NT2/D1 (cell line): ENCODE results near the gene SLC47A2.

Experiments
- DNase-seq: peaks from one replicate; pipeline ENCODE4 v3.0.0-alpha.2; 2011; ENCODE audit warnings: low read depth, low spot score
- H3K27me3 ChIP-seq: 2 replicates; pipeline ENCODE4 v1.6.0; 2011; ENCODE audit warnings: mild to moderate bottlenecking; ENCODE audit not compliant: insufficient read length, insufficient read depth
- H3K36me3 ChIP-seq: 2 replicates; pipeline ENCODE4 v1.6.1; 2011; ENCODE audit warnings: mild to moderate bottlenecking, low read length, mixed read lengths; ENCODE audit not compliant: insufficient read depth, insufficient read length
- H3K4me1 ChIP-seq: 2 replicates; pipeline ENCODE4 v1.5.1; 2011; ENCODE audit not compliant: insufficient read depth, insufficient read length
- H3K4me3 ChIP-seq: 2 replicates; pipeline ENCODE4 v1.5.1; 2011; ENCODE audit warnings: low read depth; ENCODE audit not compliant: insufficient read length
- H3K9ac ChIP-seq: 2 replicates; pipeline ENCODE4 v1.6.0; 2011; ENCODE audit warnings: low read depth; ENCODE audit not compliant: insufficient read length
- H3K9me3 ChIP-seq: 2 replicates; pipeline ENCODE4 v1.5.1; 2011; ENCODE audit warnings: mild to moderate bottlenecking, low read length; ENCODE audit not compliant: insufficient read depth
- SUZ12 ChIP-seq: IDR thresholded peaks from 2 replicates; pipeline ENCODE4 v1.6.1; 2011; ENCODE audit not compliant: insufficient read length, insufficient read depth; ENCODE audit errors: extremely low read depth
- YY1 ChIP-seq: IDR thresholded peaks from 2 replicates; pipeline ENCODE4 v1.6.1; 2011; ENCODE audit not compliant: insufficient read length, insufficient read depth
- ZNF274 ChIP-seq: IDR thresholded peaks from 2 replicates; pipeline ENCODE4 v1.6.1; 2011; ENCODE audit warnings: mild to moderate bottlenecking, low read depth, low read length

Gene SLC47A2

DNA sequence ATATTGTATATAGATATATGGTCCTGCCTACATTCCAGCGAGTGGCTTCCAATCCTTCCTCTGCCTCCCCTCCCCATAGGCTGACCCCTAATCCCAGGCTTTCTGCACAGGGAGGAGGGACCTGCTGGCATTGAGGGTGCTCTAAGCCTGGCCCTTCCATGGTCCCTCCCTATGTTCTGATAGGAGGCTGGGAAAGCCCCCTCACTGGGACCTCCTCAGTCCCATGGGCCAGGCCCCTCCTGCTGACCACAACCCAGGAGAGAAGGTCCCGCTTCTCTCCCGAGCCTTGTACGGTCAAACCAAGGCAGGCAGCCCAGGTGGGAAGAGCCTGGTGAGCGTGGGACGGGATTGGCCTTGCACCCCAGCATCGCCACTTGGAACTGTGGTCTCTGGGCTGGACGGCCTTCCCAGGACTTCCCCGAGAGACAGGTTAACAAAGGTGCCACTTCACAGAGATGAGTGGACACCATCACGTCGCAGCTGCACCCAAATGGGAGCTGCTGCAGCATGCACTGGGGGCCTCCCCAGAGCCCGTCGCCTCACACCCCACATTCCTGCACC is 30.9 kb upstream of the SLC47A2 start:
- Histone ChIP-seq H3K4me3 (no peak overlapping the region), H3K9me3 (no peaks in the 10 kb centered on the region), H3K4me1 (peaks cover 14% of the 10 kb centered on the region), H3K27me3 (peaks cover 15% of the 10 kb centered on the region), H3K36me3 (no peaks in the 10 kb centered on the region), H3K9ac (no peak overlapping the region)
- TF ChIP-seq ZNF274 (no peak), YY1 (no peak), SUZ12 (no peak)
- DNase-seq, result no peak

DNA sequence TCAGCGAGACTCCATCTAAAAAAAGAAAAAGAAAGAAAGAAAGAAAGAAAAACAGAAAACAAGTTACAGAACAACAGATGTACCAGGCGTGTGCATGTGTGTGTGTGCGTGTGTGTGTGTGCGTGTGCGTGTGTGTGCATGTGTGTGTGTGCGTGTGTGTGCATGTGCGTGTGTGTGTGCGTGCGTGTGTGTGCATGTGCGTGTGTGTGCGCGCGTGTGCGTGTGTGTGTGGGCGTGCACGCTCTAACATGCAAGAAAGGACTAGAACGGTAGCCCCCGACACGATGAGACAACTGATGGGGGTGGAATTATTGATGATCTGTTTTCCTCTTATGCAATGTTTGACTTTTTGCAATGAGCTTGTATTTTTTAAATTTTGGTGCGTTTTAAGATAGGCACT is 30.1 kb upstream of the SLC47A2 start:
- no peak for TF ChIP-seq SUZ12
- TF ChIP-seq YY1, result no peak
- no peak for TF ChIP-seq ZNF274
- Histone ChIP-seq H3K27me3 (peaks cover 15% of the 10 kb centered on the region), H3K9me3 (no peaks in the 10 kb centered on the region), H3K4me1 (peaks cover 14% of the 10 kb centered on the region), H3K36me3 (no peaks in the 10 kb centered on the region), H3K4me3 (no peak overlapping the region), H3K9ac (no peak overlapping the region)
- DNase-seq, result no peak

DNA sequence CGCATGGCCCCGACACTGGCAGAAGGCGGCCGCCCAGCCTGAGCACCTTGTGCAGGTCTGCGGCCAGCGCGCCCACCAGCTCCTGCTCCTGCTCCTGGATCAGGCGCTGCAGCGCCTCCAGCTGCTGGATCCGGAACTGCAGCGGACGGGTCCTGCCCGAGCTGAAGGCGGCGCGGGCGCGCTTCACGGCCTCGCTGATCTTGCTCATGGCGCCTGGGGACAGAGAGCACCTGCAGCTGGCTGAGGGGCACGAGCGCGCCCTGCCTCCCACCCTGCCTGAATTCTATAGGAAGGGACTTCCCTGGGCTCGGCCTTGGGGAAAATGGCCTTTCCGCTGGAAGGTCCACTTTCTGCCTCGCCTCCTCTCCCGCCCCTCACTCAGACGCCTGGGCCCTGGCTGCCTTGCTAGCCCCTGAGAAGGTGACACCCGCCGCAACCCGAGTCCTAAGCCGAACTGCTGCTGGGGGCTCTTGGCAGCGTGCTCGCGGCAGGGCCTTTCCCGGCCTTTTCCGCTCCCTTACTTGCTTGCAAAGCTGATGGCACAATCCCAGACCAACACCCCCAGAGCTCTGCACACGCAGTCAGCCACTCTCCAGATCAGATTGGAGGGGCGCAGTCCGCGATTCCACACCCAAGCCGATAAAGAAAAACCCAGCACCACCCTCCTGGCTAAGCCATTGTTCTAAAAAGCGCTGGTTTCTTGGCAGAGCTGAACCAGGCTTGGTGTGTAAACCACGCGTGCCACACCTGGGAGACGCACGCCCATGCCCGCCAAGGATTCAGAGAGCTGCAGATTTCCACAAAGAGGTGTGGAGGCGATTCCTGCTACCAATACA is 28.8 kb upstream of the SLC47A2 start:
- peaks cover 14% of the 10 kb centered on the region for H3K4me1 ChIP-seq
- peak overlapping the region; percentile 30 for H3K4me3 ChIP-seq
- no peaks in the 10 kb centered on the region for H3K9me3 ChIP-seq
- peak; percentile 80 for DNase-seq
- H3K9ac ChIP-seq, result peak overlapping the region; percentile 56
- H3K27me3 ChIP-seq, result peaks cover 15% of the 10 kb centered on the region
- H3K36me3 ChIP-seq, result no peaks in the 10 kb centered on the region
- TF ChIP-seq SUZ12, result no peak
- TF ChIP-seq ZNF274, result no peak
- TF ChIP-seq YY1, result no peak

DNA sequence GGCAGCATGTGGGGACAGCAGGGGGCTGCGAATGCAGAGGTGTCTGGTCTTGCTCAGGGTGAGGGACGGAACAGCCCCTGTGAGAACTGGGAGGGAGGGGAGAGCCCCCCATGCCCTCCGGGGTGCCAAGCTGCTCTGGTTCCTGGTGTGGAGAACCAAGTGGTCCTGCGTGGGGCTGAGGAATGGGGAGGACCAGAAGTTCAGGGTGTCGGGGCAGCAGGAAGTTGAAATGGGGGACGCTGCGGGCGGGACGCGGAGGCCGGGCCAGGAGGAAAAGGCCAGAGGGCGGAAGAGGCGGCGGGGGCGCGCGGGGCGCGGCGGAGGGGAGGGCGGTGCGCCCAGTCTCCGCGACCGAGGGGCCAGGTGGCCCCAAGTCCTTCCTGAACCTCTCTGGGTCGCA is 28.1 kb upstream of the SLC47A2 start:
- H3K4me3 ChIP-seq, result peak overlapping the region; percentile 30
- no peaks in the 10 kb centered on the region for H3K36me3 ChIP-seq
- H3K9me3 ChIP-seq, result no peaks in the 10 kb centered on the region
- peaks cover 15% of the 10 kb centered on the region for H3K27me3 ChIP-seq
- DNase-seq, result no peak
- no peak for TF ChIP-seq ZNF274
- no peak for TF ChIP-seq YY1
- TF ChIP-seq SUZ12, result no peak
- peak overlapping the region; percentile 61 for H3K9ac ChIP-seq
- H3K4me1 ChIP-seq, result peaks cover 14% of the 10 kb centered on the region

DNA sequence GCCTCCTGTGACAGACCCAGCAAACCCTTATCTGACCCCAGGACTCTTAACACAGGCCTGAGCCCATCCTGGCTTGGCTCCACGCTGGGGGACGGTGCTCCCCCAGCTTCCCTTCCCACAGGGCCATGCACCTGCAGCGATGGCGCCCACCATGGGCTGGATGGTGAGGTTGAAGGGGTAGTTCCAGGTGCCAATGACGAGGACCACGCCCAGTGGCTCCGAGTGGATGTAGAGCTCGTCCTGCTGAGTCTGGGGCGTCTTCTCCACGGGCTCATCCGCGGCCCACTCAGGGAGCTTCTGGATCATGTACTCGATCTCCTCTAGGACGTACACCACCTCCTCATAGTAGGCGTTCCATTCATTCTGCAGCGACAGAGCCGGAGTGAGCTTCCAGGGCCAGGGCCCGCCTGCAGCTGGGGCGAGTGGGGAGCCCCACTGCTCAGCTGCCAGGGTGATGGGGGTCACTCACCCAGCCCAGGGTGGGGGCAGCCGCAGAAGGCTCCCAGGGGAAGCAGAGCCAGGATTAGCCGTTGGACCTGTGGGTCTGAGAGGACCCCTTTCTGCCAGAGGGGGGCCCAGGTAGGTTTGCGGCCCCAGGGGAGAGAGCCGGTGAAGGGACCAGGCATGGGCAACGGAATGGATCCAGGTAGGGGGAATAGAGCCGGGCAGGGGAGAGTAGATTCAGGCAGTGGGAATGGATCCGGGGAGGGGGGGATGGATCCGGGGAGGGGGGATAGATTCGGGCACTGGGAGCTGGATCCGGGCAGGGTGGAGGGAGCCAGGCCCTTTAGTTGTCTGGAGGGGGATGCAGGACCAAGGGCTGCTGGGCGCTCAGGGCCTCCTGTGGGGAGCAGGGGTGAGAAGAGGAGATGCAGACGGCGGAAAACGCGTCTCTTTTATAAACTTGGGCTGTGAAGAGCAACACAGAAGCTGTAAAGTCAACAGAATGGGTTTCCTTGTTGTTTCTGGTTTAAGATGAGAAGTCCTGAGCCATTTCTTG is 27.0 kb upstream of the SLC47A2 start:
- no peaks in the 10 kb centered on the region for H3K36me3 ChIP-seq
- no peaks in the 10 kb centered on the region for H3K9me3 ChIP-seq
- no peak overlapping the region for H3K4me3 ChIP-seq
- DNase-seq, result no peak
- TF ChIP-seq ZNF274 (no peak), YY1 (no peak), SUZ12 (no peak)
- H3K9ac ChIP-seq, result no peak overlapping the region
- peaks cover 15% of the 10 kb centered on the region for H3K27me3 ChIP-seq
- H3K4me1 ChIP-seq, result peaks cover 10% of the 10 kb centered on the region

DNA sequence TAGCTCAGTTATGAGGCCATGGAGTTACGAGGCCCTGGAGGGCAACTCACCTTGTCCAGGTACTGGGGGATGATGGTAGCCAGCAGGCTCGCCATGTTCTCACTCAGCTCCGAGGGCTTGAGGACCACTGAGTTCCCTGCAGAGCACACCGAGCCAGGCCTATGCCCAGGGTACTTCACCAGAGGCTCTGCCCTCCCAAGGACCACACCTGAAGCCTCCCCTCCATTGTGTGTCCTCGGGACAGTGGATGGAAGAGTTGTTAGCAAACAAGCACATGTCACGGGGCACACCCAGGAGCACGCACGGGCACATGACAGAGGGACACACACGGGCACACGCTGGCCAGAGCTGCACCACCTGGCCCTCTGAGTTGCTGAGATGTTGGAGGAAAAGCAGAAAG is 26.1 kb upstream of the SLC47A2 start:
- peaks cover 13% of the 10 kb centered on the region for H3K27me3 ChIP-seq
- H3K36me3 ChIP-seq, result no peaks in the 10 kb centered on the region
- H3K4me3 ChIP-seq, result no peak overlapping the region
- H3K4me1 ChIP-seq, result peaks cover 5% of the 10 kb centered on the region
- no peaks in the 10 kb centered on the region for H3K9me3 ChIP-seq
- no peak for DNase-seq
- no peak overlapping the region for H3K9ac ChIP-seq
- TF ChIP-seq YY1, result no peak
- TF ChIP-seq SUZ12, result no peak
- TF ChIP-seq ZNF274, result no peak
